Measurements from ENCODE around the gene STK25.

DNA sequence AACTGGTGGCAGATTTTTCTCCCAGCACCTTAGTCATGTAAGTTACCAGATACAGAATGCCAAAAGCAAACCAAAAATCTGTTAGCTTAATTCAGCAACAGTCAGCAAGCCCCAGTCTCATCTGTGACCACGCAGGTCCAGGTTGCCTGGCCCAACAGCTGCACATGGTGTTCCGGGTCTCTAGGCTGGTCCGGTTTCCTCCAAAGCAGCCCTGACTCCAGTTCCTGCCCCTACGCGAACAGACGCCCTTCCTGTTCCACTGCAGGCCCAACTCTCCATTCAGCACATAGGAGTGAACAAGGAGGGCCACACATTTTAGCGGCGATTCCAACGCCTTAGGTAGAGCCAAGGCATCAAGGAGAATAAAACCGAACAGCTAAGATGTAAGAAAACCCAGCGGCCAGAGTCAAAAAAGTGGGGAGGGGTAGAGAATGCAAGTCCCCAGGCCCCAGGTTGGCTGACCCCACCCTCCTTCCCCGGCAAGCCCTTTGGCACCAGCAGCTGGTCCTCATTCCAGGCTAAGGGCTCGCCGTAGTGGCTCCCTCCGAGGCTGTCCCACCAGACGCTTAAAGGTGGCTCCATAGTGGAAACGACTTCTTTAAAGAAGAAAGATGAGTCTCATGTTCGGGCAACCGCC, 1.5 kb downstream of the STK25 start:
- TF ChIP-seq EZH2phosphoT487 (conservative IDR thresholded peaks at IDR 0.05; ENCODE audit: low read length) = no peak
- TF ChIP-seq, protein P1, sequence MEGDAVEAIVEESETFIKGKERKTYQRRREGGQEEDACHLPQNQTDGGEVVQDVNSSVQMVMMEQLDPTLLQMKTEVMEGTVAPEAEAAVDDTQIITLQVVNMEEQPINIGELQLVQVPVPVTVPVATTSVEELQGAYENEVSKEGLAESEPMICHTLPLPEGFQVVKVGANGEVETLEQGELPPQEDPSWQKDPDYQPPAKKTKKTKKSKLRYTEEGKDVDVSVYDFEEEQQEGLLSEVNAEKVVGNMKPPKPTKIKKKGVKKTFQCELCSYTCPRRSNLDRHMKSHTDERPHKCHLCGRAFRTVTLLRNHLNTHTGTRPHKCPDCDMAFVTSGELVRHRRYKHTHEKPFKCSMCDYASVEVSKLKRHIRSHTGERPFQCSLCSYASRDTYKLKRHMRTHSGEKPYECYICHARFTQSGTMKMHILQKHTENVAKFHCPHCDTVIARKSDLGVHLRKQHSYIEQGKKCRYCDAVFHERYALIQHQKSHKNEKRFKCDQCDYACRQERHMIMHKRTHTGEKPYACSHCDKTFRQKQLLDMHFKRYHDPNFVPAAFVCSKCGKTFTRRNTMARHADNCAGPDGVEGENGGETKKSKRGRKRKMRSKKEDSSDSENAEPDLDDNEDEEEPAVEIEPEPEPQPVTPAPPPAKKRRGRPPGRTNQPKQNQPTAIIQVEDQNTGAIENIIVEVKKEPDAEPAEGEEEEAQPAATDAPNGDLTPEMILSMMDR (IDR thresholded peaks at IDR 0.05; ENCODE audit: insufficient read depth, low read length, poor library complexity, severe bottlenecking) = no peak
